PC-9 (cell line): ENCODE measurements around the gene DLG1. TPM values are rescaled to one million over a fixed set of nuclear protein-coding genes. Genes with fewer than 3 reads are reported as not detected.
"Not testable (repeated sequence)": the region's sequence is repeated elsewhere in the genome, so short reads cannot be mapped to it uniquely, and the experiment has no call there.

Source experiments
- BruUV-seq: library from RNA; stranded (reverse); fragments of 400-500 nt; replicated peaks from 2 replicates; lab custom pipeline; 2021; lab: Mats Ljungman, UMichigan
- CTCF ChIA-PET: fragments of 300-600 bp; sonication (Branson Sonifier 250); formaldehyde crosslinking; loops from one replicate; lab custom pipeline; 2022; ENCODE audit warnings: antibody characterized with exemption; lab: Charles Lee
- POLR2A ChIA-PET: fragments of 300-600 bp; sonication (Branson Sonifier 250); formaldehyde crosslinking; loops from one replicate; lab custom pipeline; 2022; ENCODE audit warnings: antibody characterized with exemption; ENCODE audit not compliant: unreplicated experiment; lab: Charles Lee
- DNase-seq, 2 experiments: peaks; one replicate each; pipeline versions ENCODE4 v3.0.0 to v3.0.0-alpha.2; 2015 to 2022; ENCODE audit warnings: mixed read lengths in 1 of 2
- H2AFZ ChIP-seq: fragments of 200-600 bp; sonication (generic); 2 replicates; pipeline ENCODE4 v1.8.1; 2017; ENCODE audit warnings: antibody characterized with exemption
- H3F3A ChIP-seq: fragments of 200-600 bp; sonication (generic); 2 replicates; pipeline ENCODE4 v1.8.1; 2017; ENCODE audit warnings: antibody characterized with exemption, mild to moderate bottlenecking, low read depth; ENCODE audit not compliant: insufficient read depth
- H3K27ac ChIP-seq: fragments of 200-600 bp; sonication (generic); 2 replicates; pipeline ENCODE4 v1.6.1; 2016; ENCODE audit warnings: mixed run types
- H3K27me3 ChIP-seq: fragments of 200-600 bp; sonication (generic); 2 replicates; pipeline ENCODE4 v1.6.1; 2016; ENCODE audit warnings: low read depth, mixed run types; ENCODE audit not compliant: insufficient read depth
- H3K36me3 ChIP-seq: fragments of 200-600 bp; sonication (generic); 2 replicates; pipeline ENCODE4 v1.6.1; 2016; ENCODE audit warnings: low read depth, mixed run types
- H3K4me1 ChIP-seq: fragments of 200-600 bp; sonication (generic); replicated peaks from 2 replicates; pipeline ENCODE4 v1.6.1; 2016; ENCODE audit warnings: mixed run types; ENCODE audit not compliant: insufficient read depth
- H3K4me2 ChIP-seq: fragments of 200-600 bp; sonication (generic); 2 replicates; pipeline ENCODE4 v1.6.1; 2017; ENCODE audit warnings: mixed run types
- H3K4me3 ChIP-seq: fragments of 200-600 bp; sonication (generic); 2 replicates; pipeline ENCODE4 v1.6.1; 2016; ENCODE audit warnings: mixed run types
- H3K79me2 ChIP-seq: fragments of 200-600 bp; sonication (generic); 2 replicates; pipeline ENCODE4 v1.6.1; 2017; ENCODE audit warnings: low read depth, mixed run types
- H3K9me2 ChIP-seq: fragments of 200-600 bp; sonication (generic); 2 replicates; pipeline ENCODE4 v1.8.1; 2017; ENCODE audit warnings: mild to moderate bottlenecking; ENCODE audit not compliant: insufficient read depth
- H3K9me3 ChIP-seq: fragments of 200-600 bp; sonication (generic); 2 replicates; pipeline ENCODE4 v1.8.1; 2016; ENCODE audit warnings: low read depth; ENCODE audit not compliant: insufficient read depth
- H4K20me1 ChIP-seq: fragments of 200-600 bp; sonication (generic); 2 replicates; pipeline ENCODE4 v1.8.1; 2017; ENCODE audit not compliant: insufficient read depth
- CTCF ChIP-seq: fragments of 200-600 bp; sonication (generic); conservative IDR thresholded peaks from 2 replicates; pipeline ENCODE4 v1.6.1; 2017; ENCODE audit warnings: mixed run types, antibody characterized with exemption, mild to moderate bottlenecking, moderate library complexity
- EZH2 ChIP-seq: fragments of 200-600 bp; sonication (generic); IDR thresholded peaks from 2 replicates; pipeline ENCODE4 v1.8.0; 2017; ENCODE audit warnings: antibody characterized with exemption, low read depth
- intact Hi-C: fragments of 100-400 bp; cut with micrococcal nuclease; formaldehyde crosslinking; loops from one replicate; pipeline ENCODE4 v1.10.0; 2022; ENCODE audit not compliant: unreplicated experiment
- total RNA-seq: library from RNA; stranded (reverse); gene quantifications from 2 replicates; pipeline ENCODE4 v1.2.3, GENCODE V29; 2021

DLG1 gene
- total RNA-seq, 1 experiment from 2014 or later, result 201 TPM

DNA sequence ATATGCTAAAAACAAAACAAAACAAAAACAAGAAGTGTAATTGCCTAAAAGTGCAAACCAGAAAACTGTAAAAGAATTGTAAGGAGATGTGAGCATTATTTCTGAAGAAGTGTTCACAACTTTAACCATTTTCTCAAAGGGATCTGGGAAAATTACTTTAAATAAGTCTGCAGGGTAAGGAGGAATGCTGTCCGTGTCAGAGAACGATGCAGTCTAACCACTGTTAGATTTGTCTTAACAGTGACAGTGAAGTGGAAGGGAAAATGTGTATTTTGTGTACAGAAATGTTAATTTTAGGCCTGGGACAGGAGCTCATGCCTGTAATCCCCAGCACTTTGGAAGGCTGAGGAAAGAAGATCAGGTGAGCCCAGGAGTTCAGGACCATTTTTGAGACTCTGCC is 95.7 kb downstream of the DLG1 start:
- intact Hi-C loops, result no loop called here
- Histone ChIP-seq H3K9me3 (no peaks in the 10 kb centered on the region), H3K36me3 (no peaks in the 10 kb centered on the region), H3K4me2 (no peak overlapping the region), H3K4me3 (no peak overlapping the region), H3K79me2 (peaks cover 98% of the 10 kb centered on the region), H4K20me1 (peaks cover 94% of the 10 kb centered on the region), H3K4me1 (no peaks in the 10 kb centered on the region), H3K27me3 (no peaks in the 10 kb centered on the region), H3K9me2 (no peaks in the 10 kb centered on the region), H3K27ac (no peak overlapping the region), H2AFZ (no peak overlapping the region), H3F3A (peaks cover 48% of the 10 kb centered on the region)
- TF ChIP-seq EZH2 (no peak), CTCF (no peak)
- ChIA-PET CTCF (no interaction called here), POLR2A (no interaction called here)
- no peak for DNase-seq
- BruUV-seq, result no TSS peak

DNA sequence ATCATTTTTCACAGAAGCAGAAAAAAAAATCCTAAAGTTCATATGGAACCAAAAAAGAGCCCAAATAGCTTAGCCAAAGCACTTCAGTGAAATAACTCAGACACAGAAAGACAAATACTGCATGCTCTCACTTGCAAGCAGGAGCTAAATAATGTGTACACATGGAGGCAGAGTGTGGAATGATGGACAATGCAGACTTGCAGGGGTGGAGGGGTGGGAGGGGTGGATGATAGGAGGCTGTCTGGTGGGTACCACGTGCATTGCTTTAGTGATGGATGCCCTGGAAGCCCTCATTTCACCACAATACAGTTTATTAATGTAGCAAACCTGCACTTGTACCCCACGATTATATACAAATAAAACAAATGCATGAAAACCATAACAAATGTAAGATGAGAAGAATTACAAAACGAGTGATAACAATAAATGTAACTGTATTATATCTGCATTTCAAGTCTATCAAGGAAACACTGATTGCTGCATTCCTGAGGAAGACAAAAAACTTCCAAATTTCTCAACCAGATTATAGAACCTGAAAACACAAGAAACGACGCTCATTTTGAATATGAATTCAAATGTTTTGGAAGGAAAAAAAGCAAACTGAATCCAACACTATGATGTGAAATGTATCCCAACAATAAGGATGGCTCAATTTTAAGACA is 96.5 kb downstream of the DLG1 start:
- no peaks in the 10 kb centered on the region for H3K4me1 ChIP-seq
- DNase-seq, result no peak
- TF ChIP-seq EZH2 (no peak), CTCF (no peak)
- no peak overlapping the region for H3K27ac ChIP-seq
- intact Hi-C loops, result no loop called here
- no peak overlapping the region for H3K4me2 ChIP-seq
- H3K9me2 ChIP-seq, result no peaks in the 10 kb centered on the region
- H4K20me1 ChIP-seq, result peaks cover 94% of the 10 kb centered on the region
- H3F3A ChIP-seq, result peaks cover 47% of the 10 kb centered on the region
- ChIA-PET CTCF (no interaction called here), POLR2A (no interaction called here)
- peaks cover 98% of the 10 kb centered on the region for H3K79me2 ChIP-seq
- BruUV-seq, result no TSS peak
- H3K27me3 ChIP-seq, result no peaks in the 10 kb centered on the region
- H3K36me3 ChIP-seq, result no peaks in the 10 kb centered on the region
- no peak overlapping the region for H2AFZ ChIP-seq
- no peaks in the 10 kb centered on the region for H3K9me3 ChIP-seq
- H3K4me3 ChIP-seq, result no peak overlapping the region

DNA sequence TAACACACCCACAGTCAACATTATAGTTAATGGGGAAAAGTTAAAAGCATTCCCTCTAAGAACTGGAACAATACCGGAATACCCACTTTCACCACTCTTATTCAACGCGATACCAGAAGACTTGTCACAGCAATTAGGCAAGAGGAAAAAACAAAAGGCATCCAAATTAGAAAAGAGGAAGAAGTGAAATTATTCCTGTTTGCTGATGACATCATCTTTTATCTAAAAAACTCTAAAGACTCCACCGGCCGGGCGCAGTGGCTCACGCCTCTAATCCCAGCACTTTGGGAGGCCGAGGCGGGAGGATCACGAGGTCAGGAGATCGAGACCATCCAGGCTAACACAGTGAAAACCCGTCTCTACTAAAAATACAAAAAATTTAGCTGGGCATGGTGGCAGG is 97.6 kb downstream of the DLG1 start:
- POLR2A ChIA-PET, H3K4me3 ChIP-seq, H3K27ac ChIP-seq, H3K9me3 ChIP-seq, intact Hi-C loops, BruUV-seq, H3K27me3 ChIP-seq, H3K4me1 ChIP-seq, H2AFZ ChIP-seq, CTCF ChIA-PET, H3K36me3 ChIP-seq, H3K4me2 ChIP-seq, H3K9me2 ChIP-seq, DNase-seq: not testable (repeated sequence)
- Histone ChIP-seq H3F3A (peaks cover 37% of the 10 kb centered on the region), H3K79me2 (peaks cover 100% of the 10 kb centered on the region), H4K20me1 (peaks cover 96% of the 10 kb centered on the region)

- no peak overlapping the region for H3K4me2 ChIP-seq
- peaks cover 14% of the 10 kb centered on the region; the same call in 1 of the 2 replicates for H3K36me3 ChIP-seq
- H2AFZ ChIP-seq, result no peak overlapping the region
- H3K9me3 ChIP-seq, result no peaks in the 10 kb centered on the region
- TF ChIP-seq EZH2 (no peak), CTCF (no peak)
- H4K20me1 ChIP-seq, result peaks cover 91% of the 10 kb centered on the region
- no peak for DNase-seq
- no TSS peak for BruUV-seq
- H3K9me2 ChIP-seq, result no peaks in the 10 kb centered on the region
- H3F3A ChIP-seq, result peaks cover 57% of the 10 kb centered on the region
- no peaks in the 10 kb centered on the region for H3K4me1 ChIP-seq
- ChIA-PET POLR2A (no interaction called here), CTCF (no interaction called here)
- H3K79me2 ChIP-seq, result peaks cover 99% of the 10 kb centered on the region
- no peak overlapping the region for H3K27ac ChIP-seq
- no peaks in the 10 kb centered on the region for H3K27me3 ChIP-seq
- intact Hi-C loops, result no loop called here
- H3K4me3 ChIP-seq, result no peak overlapping the region
These were observed 101.1 kb downstream of the DLG1 start for GRCh38 chr3:197197334-197197733.
